ENCODE data around the gene TAX1BP3. TPM values are rescaled to one million over a fixed set of nuclear protein-coding genes. Genes with fewer than 3 reads are reported as not detected.
A peak's percentile ranks its signal among the peaks of the same experiment; 100 is the strongest.

Gene TAX1BP3
- total and polyA plus RNA-seq, 2 of the 13 experiments (the other 11 are each of a cell fraction or from before 2014, with no cell fraction given): 16.7 to 45.1 TPM

DNA sequence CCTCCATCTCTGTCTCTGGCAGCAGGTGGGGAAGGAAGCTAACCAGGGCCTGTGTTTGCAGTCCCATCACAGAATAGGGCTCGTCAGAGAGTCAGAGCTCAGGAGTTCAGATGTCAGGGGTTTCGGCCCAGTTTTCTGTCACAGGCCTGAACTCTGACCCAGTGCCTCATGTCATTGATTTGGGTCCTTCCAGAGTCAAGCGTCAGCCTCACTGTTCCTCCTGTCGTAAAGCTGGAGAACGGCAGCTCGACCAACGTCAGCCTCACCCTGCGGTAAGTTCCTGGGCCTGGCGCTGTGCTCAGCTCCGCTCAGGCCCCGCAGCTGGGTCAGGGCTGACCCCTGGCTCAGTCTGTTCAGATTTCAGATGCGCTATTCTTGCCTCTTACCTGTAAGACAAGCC lies 21.1 kb downstream of the TAX1BP3 start (continued):
- TF ChIP-seq, protein P1, sequence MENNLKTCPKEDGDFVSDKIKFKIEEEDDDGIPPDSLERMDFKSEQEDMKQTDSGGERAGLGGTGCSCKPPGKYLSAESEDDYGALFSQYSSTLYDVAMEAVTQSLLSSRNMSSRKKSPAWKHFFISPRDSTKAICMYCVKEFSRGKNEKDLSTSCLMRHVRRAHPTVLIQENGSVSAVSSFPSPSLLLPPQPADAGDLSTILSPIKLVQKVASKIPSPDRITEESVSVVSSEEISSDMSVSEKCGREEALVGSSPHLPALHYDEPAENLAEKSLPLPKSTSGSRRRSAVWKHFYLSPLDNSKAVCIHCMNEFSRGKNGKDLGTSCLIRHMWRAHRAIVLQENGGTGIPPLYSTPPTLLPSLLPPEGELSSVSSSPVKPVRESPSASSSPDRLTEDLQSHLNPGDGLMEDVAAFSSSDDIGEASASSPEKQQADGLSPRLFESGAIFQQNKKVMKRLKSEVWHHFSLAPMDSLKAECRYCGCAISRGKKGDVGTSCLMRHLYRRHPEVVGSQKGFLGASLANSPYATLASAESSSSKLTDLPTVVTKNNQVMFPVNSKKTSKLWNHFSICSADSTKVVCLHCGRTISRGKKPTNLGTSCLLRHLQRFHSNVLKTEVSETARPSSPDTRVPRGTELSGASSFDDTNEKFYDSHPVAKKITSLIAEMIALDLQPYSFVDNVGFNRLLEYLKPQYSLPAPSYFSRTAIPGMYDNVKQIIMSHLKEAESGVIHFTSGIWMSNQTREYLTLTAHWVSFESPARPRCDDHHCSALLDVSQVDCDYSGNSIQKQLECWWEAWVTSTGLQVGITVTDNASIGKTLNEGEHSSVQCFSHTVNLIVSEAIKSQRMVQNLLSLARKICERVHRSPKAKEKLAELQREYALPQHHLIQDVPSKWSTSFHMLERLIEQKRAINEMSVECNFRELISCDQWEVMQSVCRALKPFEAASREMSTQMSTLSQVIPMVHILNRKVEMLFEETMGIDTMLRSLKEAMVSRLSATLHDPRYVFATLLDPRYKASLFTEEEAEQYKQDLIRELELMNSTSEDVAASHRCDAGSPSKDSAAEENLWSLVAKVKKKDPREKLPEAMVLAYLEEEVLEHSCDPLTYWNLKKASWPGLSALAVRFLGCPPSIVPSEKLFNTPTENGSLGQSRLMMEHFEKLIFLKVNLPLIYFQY (CRISPR knock-in tag; IDR thresholded peaks at IDR 0.05; ENCODE audit: borderline replicate concordance): no peak
- TF ChIP-seq SALL1 (CRISPR knock-in tag; IDR thresholded peaks at IDR 0.05) (0 out of 2 replicates have a peak, but pooled peaks have one; percentile 28), TEAD3 (CRISPR knock-in tag; optimal IDR thresholded peaks at IDR 0.05; ENCODE audit: borderline replicate concordance) (no peak), SRY (CRISPR knock-in tag; IDR thresholded peaks at IDR 0.05) (no peak), ZNF30 (CRISPR knock-in tag; IDR thresholded peaks at IDR 0.05) (0 out of 2 replicates have a peak, but pooled peaks have one; percentile 28), RXRA (CRISPR knock-in tag; IDR thresholded peaks at IDR 0.05) (0 out of 2 replicates have a peak, but pooled peaks have one; percentile 27), PPARG (CRISPR knock-in tag; conservative IDR thresholded peaks at IDR 0.05) (peak; percentile 77), SMAD3 (CRISPR knock-in tag; IDR thresholded peaks at IDR 0.05) (no peak), THYN1 (CRISPR knock-in tag; IDR thresholded peaks at IDR 0.05; ENCODE audit: borderline replicate concordance, low read depth) (no peak)
- TF ChIP-seq, protein P2, sequence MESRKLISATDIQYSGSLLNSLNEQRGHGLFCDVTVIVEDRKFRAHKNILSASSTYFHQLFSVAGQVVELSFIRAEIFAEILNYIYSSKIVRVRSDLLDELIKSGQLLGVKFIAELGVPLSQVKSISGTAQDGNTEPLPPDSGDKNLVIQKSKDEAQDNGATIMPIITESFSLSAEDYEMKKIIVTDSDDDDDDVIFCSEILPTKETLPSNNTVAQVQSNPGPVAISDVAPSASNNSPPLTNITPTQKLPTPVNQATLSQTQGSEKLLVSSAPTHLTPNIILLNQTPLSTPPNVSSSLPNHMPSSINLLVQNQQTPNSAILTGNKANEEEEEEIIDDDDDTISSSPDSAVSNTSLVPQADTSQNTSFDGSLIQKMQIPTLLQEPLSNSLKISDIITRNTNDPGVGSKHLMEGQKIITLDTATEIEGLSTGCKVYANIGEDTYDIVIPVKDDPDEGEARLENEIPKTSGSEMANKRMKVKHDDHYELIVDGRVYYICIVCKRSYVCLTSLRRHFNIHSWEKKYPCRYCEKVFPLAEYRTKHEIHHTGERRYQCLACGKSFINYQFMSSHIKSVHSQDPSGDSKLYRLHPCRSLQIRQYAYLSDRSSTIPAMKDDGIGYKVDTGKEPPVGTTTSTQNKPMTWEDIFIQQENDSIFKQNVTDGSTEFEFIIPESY (CRISPR knock-in tag; IDR thresholded peaks at IDR 0.05): peak; percentile 88
- TF ChIP-seq, protein P3, sequence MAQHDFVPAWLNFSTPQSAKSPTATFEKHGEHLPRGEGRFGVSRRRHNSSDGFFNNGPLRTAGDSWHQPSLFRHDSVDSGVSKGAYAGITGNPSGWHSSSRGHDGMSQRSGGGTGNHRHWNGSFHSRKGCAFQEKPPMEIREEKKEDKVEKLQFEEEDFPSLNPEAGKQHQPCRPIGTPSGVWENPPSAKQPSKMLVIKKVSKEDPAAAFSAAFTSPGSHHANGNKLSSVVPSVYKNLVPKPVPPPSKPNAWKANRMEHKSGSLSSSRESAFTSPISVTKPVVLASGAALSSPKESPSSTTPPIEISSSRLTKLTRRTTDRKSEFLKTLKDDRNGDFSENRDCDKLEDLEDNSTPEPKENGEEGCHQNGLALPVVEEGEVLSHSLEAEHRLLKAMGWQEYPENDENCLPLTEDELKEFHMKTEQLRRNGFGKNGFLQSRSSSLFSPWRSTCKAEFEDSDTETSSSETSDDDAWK (CRISPR knock-in tag; IDR thresholded peaks at IDR 0.05): no peak
- TF ChIP-seq, protein P4, sequence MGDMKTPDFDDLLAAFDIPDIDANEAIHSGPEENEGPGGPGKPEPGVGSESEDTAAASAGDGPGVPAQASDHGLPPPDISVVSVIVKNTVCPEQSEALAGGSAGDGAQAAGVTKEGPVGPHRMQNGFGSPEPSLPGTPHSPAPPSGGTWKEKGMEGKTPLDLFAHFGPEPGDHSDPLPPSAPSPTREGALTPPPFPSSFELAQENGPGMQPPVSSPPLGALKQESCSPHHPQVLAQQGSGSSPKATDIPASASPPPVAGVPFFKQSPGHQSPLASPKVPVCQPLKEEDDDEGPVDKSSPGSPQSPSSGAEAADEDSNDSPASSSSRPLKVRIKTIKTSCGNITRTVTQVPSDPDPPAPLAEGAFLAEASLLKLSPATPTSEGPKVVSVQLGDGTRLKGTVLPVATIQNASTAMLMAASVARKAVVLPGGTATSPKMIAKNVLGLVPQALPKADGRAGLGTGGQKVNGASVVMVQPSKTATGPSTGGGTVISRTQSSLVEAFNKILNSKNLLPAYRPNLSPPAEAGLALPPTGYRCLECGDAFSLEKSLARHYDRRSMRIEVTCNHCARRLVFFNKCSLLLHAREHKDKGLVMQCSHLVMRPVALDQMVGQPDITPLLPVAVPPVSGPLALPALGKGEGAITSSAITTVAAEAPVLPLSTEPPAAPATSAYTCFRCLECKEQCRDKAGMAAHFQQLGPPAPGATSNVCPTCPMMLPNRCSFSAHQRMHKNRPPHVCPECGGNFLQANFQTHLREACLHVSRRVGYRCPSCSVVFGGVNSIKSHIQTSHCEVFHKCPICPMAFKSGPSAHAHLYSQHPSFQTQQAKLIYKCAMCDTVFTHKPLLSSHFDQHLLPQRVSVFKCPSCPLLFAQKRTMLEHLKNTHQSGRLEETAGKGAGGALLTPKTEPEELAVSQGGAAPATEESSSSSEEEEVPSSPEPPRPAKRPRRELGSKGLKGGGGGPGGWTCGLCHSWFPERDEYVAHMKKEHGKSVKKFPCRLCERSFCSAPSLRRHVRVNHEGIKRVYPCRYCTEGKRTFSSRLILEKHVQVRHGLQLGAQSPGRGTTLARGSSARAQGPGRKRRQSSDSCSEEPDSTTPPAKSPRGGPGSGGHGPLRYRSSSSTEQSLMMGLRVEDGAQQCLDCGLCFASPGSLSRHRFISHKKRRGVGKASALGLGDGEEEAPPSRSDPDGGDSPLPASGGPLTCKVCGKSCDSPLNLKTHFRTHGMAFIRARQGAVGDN (CRISPR knock-in tag; IDR thresholded peaks at IDR 0.05): peak; percentile 72
